ENCODE measurements around the gene RILPL1.
A peak's percentile ranks its signal among the peaks of the same experiment; 100 is the strongest.

The RILPL1 gene

DNA sequence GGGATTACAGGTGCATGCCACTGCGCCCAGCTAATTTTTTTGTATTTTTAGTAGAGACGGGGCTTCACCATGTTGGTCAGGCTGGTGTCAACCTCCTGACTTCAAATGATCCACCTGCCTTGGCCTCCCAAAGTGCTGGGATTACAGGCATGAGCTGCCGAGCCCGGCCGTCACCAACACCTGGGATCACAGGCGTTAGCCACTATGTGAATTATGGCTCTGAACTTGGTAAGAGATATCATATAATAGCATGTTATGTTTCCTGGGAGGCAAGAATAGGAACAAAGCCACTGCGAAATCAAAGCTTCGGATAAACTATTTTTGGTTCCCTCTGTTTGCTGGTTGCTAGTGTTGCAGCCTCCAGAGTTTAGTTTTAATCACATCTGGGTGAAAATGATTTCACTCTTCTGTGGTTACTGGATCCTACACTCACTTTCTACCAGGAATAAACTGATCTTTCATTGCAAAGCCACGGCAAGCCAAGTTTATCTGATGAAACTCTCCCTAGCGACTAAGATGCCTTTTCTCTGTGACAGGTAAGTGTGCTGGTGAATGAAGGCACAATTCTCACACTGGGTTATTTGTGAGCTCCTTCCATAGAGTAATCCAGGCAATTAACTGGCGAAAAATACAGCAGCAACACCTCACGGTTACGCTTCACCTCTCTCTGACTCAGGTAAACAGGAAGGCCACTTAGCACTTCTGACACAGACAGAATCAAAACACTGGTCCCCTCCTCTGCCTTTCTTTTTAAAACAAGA is 58.9 kb downstream of the RILPL1 start:
- TF ChIP-seq TAF1 (IDR thresholded peaks at IDR 0.05; ENCODE audit: low read depth): no peak
- TF ChIP-seq TCF12 (IDR thresholded peaks at IDR 0.05; ENCODE audit: low read depth): no peak
- no peak for TF ChIP-seq CREB1 (IDR thresholded peaks at IDR 0.05; ENCODE audit: low read depth)
- TF ChIP-seq YY1 (IDR thresholded peaks at IDR 0.05; ENCODE audit: low read depth): no peak

DNA sequence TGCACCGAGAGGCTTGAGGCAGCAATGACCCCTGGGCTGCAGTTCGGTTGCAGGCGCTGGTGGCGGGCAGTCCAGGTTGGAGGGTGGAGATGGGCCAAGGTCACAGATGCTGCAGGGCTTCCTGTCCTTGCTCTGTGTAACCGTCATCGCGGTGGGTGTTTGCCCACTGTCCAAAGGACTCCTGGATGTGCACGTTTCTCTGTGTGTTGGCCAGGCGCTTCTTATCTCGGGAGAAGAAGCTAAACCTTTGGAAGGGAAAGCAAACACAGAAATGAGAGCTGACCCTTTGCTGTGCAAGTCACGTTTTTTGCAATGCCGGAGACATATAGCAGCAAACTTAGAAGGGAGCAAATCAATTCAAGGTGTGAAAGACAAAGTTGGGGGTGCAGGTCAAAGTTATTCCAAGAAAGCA is 61.1 kb downstream of the RILPL1 start:
- TF ChIP-seq TCF12 (IDR thresholded peaks at IDR 0.05; ENCODE audit: low read depth): no peak

DNA sequence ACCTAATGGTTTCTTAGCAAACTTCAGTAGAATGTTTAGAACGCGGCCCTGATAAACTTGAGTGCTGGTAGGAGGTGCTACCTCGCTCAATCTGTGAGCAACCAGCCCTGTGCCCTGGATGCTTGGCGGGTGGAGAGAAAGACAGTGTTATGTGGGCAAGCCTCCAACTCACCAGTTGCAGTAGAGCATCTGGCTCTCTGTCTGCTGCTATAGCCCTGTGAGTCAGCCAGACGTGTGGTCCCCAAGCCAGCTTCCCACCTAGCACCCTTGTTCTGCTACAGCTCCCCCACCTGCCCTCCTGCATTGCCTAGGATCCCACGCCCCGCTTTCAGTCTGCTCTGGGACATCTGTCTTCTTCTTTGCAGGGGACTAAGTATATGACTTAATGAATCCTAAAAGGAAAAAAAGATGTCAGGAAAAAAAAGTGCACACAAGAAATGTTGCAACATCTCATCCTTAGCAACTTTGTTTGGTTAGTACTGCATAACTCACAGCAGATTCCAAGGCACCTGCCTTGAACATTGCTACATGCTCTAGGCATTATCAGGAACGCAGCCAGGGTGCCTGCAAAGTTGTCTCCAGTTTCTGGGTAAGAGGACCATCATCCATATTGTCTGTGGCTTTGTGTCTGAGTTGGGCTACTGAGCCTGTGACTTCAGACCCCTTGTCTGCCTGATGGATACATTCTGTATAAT is 62.0 kb downstream of the RILPL1 start:
- no peak for TF ChIP-seq EP300 (IDR thresholded peaks at IDR 0.05; ENCODE audit: borderline replicate concordance)

DNA sequence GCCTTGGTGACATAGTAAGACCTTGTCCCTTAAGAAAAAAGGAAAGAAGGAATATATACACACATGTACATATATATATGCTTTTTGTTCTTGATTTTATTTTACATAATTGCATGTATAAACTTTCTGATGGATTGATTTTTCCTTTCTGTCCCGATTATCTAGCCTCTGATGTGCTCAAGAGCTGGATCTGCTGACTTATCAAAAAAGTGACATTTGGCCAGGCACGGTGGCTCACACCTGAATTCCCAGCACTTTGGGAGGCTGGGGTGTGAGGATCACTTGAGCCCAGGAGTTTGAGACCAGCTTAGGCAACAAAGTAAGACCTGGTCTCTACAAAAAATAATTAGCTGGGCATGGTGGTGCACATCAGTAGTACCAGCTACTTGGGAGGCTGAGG is 63.5 kb downstream of the RILPL1 start:
- TF ChIP-seq TEAD4 (IDR thresholded peaks at IDR 0.05) (no peak), CEBPB (IDR thresholded peaks at IDR 0.05) (no peak), ZBTB7A (IDR thresholded peaks at IDR 0.05; ENCODE audit: low read depth) (no peak), RAD21 (IDR thresholded peaks at IDR 0.05; ENCODE audit: low read depth) (no peak), FOXM1 (IDR thresholded peaks at IDR 0.05; ENCODE audit: borderline replicate concordance, low read depth) (no peak), YY1 (IDR thresholded peaks at IDR 0.05; ENCODE audit: low read depth) (no peak), EGR1 (IDR thresholded peaks at IDR 0.05) (no peak), CREB1 (IDR thresholded peaks at IDR 0.05; ENCODE audit: low read depth) (no peak), TAF1 (IDR thresholded peaks at IDR 0.05; ENCODE audit: low read depth) (no peak), TCF12 (IDR thresholded peaks at IDR 0.05; ENCODE audit: low read depth) (no peak), EP300 (IDR thresholded peaks at IDR 0.05; ENCODE audit: borderline replicate concordance) (no peak), NFIC (IDR thresholded peaks at IDR 0.05) (no peak)
- TF ChIP-seq, protein P1, sequence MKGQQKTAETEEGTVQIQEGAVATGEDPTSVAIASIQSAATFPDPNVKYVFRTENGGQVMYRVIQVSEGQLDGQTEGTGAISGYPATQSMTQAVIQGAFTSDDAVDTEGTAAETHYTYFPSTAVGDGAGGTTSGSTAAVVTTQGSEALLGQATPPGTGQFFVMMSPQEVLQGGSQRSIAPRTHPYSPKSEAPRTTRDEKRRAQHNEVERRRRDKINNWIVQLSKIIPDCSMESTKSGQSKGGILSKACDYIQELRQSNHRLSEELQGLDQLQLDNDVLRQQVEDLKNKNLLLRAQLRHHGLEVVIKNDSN (IDR thresholded peaks at IDR 0.05): no peak
- TF ChIP-seq, protein P2, sequence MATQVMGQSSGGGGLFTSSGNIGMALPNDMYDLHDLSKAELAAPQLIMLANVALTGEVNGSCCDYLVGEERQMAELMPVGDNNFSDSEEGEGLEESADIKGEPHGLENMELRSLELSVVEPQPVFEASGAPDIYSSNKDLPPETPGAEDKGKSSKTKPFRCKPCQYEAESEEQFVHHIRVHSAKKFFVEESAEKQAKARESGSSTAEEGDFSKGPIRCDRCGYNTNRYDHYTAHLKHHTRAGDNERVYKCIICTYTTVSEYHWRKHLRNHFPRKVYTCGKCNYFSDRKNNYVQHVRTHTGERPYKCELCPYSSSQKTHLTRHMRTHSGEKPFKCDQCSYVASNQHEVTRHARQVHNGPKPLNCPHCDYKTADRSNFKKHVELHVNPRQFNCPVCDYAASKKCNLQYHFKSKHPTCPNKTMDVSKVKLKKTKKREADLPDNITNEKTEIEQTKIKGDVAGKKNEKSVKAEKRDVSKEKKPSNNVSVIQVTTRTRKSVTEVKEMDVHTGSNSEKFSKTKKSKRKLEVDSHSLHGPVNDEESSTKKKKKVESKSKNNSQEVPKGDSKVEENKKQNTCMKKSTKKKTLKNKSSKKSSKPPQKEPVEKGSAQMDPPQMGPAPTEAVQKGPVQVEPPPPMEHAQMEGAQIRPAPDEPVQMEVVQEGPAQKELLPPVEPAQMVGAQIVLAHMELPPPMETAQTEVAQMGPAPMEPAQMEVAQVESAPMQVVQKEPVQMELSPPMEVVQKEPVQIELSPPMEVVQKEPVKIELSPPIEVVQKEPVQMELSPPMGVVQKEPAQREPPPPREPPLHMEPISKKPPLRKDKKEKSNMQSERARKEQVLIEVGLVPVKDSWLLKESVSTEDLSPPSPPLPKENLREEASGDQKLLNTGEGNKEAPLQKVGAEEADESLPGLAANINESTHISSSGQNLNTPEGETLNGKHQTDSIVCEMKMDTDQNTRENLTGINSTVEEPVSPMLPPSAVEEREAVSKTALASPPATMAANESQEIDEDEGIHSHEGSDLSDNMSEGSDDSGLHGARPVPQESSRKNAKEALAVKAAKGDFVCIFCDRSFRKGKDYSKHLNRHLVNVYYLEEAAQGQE (IDR thresholded peaks at IDR 0.05; ENCODE audit: low read depth): no peak
- TF ChIP-seq, protein P3, sequence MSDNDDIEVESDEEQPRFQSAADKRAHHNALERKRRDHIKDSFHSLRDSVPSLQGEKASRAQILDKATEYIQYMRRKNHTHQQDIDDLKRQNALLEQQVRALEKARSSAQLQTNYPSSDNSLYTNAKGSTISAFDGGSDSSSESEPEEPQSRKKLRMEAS (IDR thresholded peaks at IDR 0.05): no peak

DNA sequence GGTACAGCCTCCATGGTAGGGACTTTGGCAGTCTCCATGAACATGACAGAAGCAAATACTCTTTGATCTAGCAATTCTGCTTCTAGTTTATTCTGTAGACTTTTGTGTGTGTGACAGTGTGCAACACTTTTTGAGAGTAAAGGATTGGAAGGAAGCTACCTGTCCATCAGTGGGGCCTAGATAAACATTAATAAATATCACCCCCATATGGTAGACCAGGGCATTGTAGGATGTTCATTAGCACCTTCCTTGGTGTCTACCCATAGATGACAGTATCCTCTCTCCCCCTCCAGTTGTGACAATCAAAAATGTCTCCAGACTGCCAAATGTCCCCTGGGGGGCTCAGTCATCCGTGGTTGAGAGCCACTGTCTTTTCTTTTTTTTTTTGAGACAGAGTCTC is 64.7 kb downstream of the RILPL1 start:
- TF ChIP-seq FOXM1 (IDR thresholded peaks at IDR 0.05; ENCODE audit: borderline replicate concordance, low read depth) (no peak), RAD21 (IDR thresholded peaks at IDR 0.05; ENCODE audit: low read depth) (peak; percentile 31; the same call in 1 of the 2 replicates), TCF12 (IDR thresholded peaks at IDR 0.05; ENCODE audit: low read depth) (no peak), YY1 (IDR thresholded peaks at IDR 0.05; ENCODE audit: low read depth) (no peak)
- TF ChIP-seq, protein P3 (IDR thresholded peaks at IDR 0.05): no peak

DNA sequence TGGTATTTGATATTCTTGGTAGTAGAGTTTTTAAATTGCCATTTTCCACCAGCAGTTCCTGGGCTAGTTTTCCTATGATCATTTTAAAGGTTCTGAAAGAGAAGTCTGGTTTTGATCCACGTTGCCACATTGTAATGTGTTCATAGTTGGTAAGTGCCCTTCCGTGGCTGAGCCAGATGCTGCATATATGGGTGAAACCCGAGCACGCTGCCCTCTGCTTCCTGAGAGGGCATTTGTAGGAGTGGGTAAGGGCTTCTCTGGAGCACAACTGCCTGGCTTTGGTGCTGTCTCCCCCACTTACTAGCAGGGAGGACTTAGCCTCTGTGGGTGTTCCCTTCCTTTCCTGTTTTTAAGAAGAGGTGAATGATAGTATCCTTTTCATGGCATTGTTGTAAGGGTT is 68.4 kb downstream of the RILPL1 start:
- TF ChIP-seq CREB1 (IDR thresholded peaks at IDR 0.05; ENCODE audit: low read depth): no peak
- no peak for TF ChIP-seq TAF1 (IDR thresholded peaks at IDR 0.05; ENCODE audit: low read depth)
- no peak for TF ChIP-seq ZBTB7A (IDR thresholded peaks at IDR 0.05; ENCODE audit: low read depth)
- no peak for TF ChIP-seq RAD21 (IDR thresholded peaks at IDR 0.05; ENCODE audit: low read depth)
- TF ChIP-seq YY1 (IDR thresholded peaks at IDR 0.05; ENCODE audit: low read depth): no peak
- TF ChIP-seq, protein P2 (IDR thresholded peaks at IDR 0.05; ENCODE audit: low read depth): no peak
- TF ChIP-seq TEAD4 (IDR thresholded peaks at IDR 0.05): no peak
- TF ChIP-seq, protein P3 (IDR thresholded peaks at IDR 0.05): no peak
